Peyer's patch (tissue), 4 donors: ENCODE measurements around the gene CACNA2D3. TPM values are rescaled to one million over a fixed set of nuclear protein-coding genes. Genes with fewer than 3 reads are reported as not detected.

Source experiments
- DNase-seq, 3 donors: peaks; one replicate each; pipeline ENCODE4 v3.0.0-alpha.2; 2017 to 2019
- H3K27ac ChIP-seq, 4 donors: fragments of 200-600 bp; sonication (generic); one replicate each; pipeline ENCODE4 v1.5.1; 2016 to 2019
- H3K27me3 ChIP-seq, 2 donors: fragments of 200-600 bp; sonication (generic); one replicate each; pipeline ENCODE4 v1.5.1; 2019
- H3K36me3 ChIP-seq, 3 donors: fragments of 200-600 bp; sonication (generic); one replicate each; pipeline ENCODE4 v1.5.1; 2016 to 2019
- H3K4me1 ChIP-seq, 4 donors: fragments of 200-600 bp; sonication (generic); one replicate each; pipeline ENCODE4 v1.5.1; 2016 to 2019
- H3K4me3 ChIP-seq, 4 donors: fragments of 200-600 bp; sonication (generic); 1 replicate in 3 of 4; 2 replicates in 1 of 4; pipeline ENCODE4 v1.5.1; 2016 to 2019; ENCODE audit warnings: mild to moderate bottlenecking in 1 of 4
- H3K9me3 ChIP-seq, 4 donors: fragments of 200-600 bp; sonication (generic); one replicate each; pipeline ENCODE4 v1.5.1; 2016 to 2019; ENCODE audit warnings: mild to moderate bottlenecking in 1 of 4
- CTCF ChIP-seq, 6 experiments: fragments of 450-650 bp in 4 of 6; fragments of 200-600 bp in 2 of 6; sonication (generic) in 1 of 6; IDR thresholded peaks; one replicate each; pipeline ENCODE4 v1.5.1; 2017 to 2019; ENCODE audit warnings: antibody characterized with exemption in 6 of 6, mild to moderate bottlenecking in 3 of 6, moderate library complexity in 1 of 6
- POLR2A ChIP-seq, 2 donors: fragments of 450-650 bp; IDR thresholded peaks; one replicate each; pipeline ENCODE4 v1.5.1; 2017; ENCODE audit warnings: antibody characterized with exemption in 2 of 2, mild to moderate bottlenecking in 2 of 2, moderate library complexity in 2 of 2
- total RNA-seq, 4 donors: library from RNA; depleted of rRNA; stranded (reverse); fragments of >200 nt; gene quantifications; one replicate each; pipeline ENCODE4 v1.1.0, GENCODE V29; 2016

Gene CACNA2D3
- total RNA-seq, 4 donors from 2014 or later: 0.27 to 5.0 TPM; not detected in 2

DNA sequence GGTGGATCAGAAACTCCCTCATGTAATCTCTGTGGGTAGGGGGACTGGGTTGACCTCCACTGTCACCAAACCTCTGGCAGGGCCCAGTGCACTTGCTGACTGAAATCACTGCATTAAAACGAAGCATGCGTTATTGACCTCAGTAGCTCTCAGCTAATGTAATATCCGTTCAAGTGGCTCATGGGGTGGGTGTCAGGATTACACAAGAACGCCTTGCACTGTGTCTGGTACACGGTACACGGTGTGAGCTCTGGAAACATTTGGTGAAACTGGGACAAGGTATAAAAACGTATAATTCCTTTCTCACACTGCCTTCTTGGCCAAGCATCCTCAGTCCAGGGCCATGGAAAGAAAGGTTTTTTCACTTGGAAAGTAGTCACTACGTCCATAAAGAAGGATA lies 793.6 kb downstream of the CACNA2D3 start:
- Histone ChIP-seq H3K4me3 (no peak overlapping the region), H3K9me3 (no peaks in the 10 kb centered on the region), H3K4me1 (no peaks in the 10 kb centered on the region), H3K27me3 (no peaks in the 10 kb centered on the region), H3K27ac (no peak overlapping the region), H3K36me3 (no peaks in the 10 kb centered on the region)
- TF ChIP-seq CTCF (IDR thresholded peaks at IDR 0.05): no peak
- TF ChIP-seq POLR2A (IDR thresholded peaks at IDR 0.05): no peak
- DNase-seq: no peak

DNA sequence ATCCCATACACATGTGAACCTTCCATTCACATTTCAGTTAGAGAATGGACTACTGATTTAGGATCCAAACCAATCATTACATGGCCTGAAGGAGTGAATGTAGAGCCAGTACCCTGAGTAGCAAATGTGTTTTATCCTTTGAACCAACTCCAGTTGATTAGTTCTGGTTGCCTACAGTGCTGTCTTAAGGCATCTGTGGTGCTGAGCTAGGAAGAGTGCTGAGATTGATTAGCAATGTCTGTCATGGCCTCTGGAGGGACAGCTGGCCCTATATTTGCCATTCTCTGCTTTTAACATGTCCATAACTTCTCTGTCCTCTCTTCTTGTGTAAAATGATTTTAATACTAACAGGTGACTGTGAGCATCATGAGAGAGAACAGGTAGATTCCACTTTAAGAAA lies 794.4 kb downstream of the CACNA2D3 start:
- Histone ChIP-seq H3K36me3 (no peaks in the 10 kb centered on the region), H3K9me3 (no peaks in the 10 kb centered on the region), H3K4me3 (no peak overlapping the region), H3K4me1 (no peaks in the 10 kb centered on the region), H3K27me3 (no peaks in the 10 kb centered on the region), H3K27ac (no peak overlapping the region)
- DNase-seq: no peak
- TF ChIP-seq POLR2A (IDR thresholded peaks at IDR 0.05) (no peak), CTCF (IDR thresholded peaks at IDR 0.05) (no peak)

- no peak overlapping the region for H3K4me3 ChIP-seq
Measured at GRCh38 chr3:54917174-54917573, 794.8 kb downstream of the CACNA2D3 start.

GRCh38 chr3:54917862-54918261 lies 795.5 kb downstream of the CACNA2D3 start:
- Histone ChIP-seq H3K4me3 (no peak overlapping the region), H3K4me1 (no peaks in the 10 kb centered on the region), H3K9me3 (no peaks in the 10 kb centered on the region), H3K27me3 (no peaks in the 10 kb centered on the region), H3K36me3 (no peaks in the 10 kb centered on the region), H3K27ac (no peak overlapping the region)
- TF ChIP-seq CTCF (IDR thresholded peaks at IDR 0.05) (no peak), POLR2A (IDR thresholded peaks at IDR 0.05) (no peak)
- no peak for DNase-seq

More at GRCh38 chr3:54917174-54917573, 794.8 kb downstream of the CACNA2D3 start:
- TF ChIP-seq CTCF (IDR thresholded peaks at IDR 0.05): no peak
- no peak for TF ChIP-seq POLR2A (IDR thresholded peaks at IDR 0.05)
- Histone ChIP-seq H3K27me3 (no peaks in the 10 kb centered on the region), H3K27ac (no peak overlapping the region), H3K36me3 (no peaks in the 10 kb centered on the region), H3K4me1 (no peaks in the 10 kb centered on the region), H3K9me3 (no peaks in the 10 kb centered on the region)
- no peak for DNase-seq

DNA sequence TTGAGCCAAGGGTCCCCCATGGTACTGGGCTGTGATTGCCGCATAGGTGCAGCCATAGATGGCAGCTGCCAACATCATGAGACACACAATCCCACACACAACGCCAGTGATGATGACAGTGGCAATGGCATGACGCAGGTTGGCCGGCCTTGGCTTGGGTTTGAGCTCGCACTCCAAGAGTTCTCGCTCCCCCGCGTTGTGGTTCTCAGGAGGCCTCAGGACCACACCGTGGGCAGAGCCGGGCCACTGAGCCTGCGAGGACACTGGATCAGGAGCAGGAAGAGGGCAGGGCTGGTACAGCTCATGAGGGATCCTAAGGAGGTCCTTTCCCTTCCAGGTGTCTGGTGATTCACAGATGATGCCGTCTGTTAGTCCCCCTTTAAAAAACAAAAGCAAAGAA lies 796.2 kb downstream of the CACNA2D3 start:
- no peak for DNase-seq
- Histone ChIP-seq H3K27ac (no peak overlapping the region), H3K36me3 (no peaks in the 10 kb centered on the region), H3K27me3 (no peaks in the 10 kb centered on the region), H3K9me3 (no peaks in the 10 kb centered on the region), H3K4me3 (no peak overlapping the region), H3K4me1 (no peaks in the 10 kb centered on the region)
- TF ChIP-seq POLR2A (IDR thresholded peaks at IDR 0.05) (no peak), CTCF (IDR thresholded peaks at IDR 0.05) (no peak)
